TTC549 (cell line): ENCODE measurements around the gene TRAF3.
"Not testable (repeated sequence)": the region's sequence is repeated elsewhere in the genome, so short reads cannot be mapped to it uniquely, and the experiment has no call there.

Experiments used
- FAIRE-seq: peaks from 2 replicates; lab custom pipeline; 2012; peaks lifted over from hg19 to GRCh38; lab: Jason Lieb, UNC

The TRAF3 gene

GRCh38 chr14:102896735-102897134 is 119.5 kb downstream of the TRAF3 start:
- not testable (repeated sequence) for FAIRE-seq

- FAIRE-seq, result no peak
Measured at GRCh38 chr14:102897299-102898027, 120.2 kb downstream of the TRAF3 start.

GRCh38 chr14:102898298-102898697 is 121.0 kb downstream of the TRAF3 start:
- no peak for FAIRE-seq

GRCh38 chr14:102898776-102899515 is 121.7 kb downstream of the TRAF3 start:
- FAIRE-seq, result no peak

GRCh38 chr14:102899516-102899900 is 122.3 kb downstream of the TRAF3 start:
- no peak for FAIRE-seq

GRCh38 chr14:102900631-102901571 is 123.7 kb downstream of the TRAF3 start:
- FAIRE-seq, result no peak

GRCh38 chr14:102901633-102902032 is 124.4 kb downstream of the TRAF3 start:
- FAIRE-seq, result no peak

GRCh38 chr14:102902086-102902485 is 124.8 kb downstream of the TRAF3 start:
- FAIRE-seq, result no peak

GRCh38 chr14:102902523-102903247 is 125.4 kb downstream of the TRAF3 start:
- no peak for FAIRE-seq

- FAIRE-seq, result no peak
Measured at GRCh38 chr14:102903248-102903888, 126.1 kb downstream of the TRAF3 start.

- FAIRE-seq, result no peak
Measured at GRCh38 chr14:102903889-102904512, 126.8 kb downstream of the TRAF3 start.

GRCh38 chr14:102905116-102906108 is 128.2 kb downstream of the TRAF3 start:
- FAIRE-seq, result no peak

- no peak for FAIRE-seq
Measured at GRCh38 chr14:102906616-102907302, 129.5 kb downstream of the TRAF3 start.

- no peak for FAIRE-seq
Measured at GRCh38 chr14:102907303-102907844, 130.1 kb downstream of the TRAF3 start.

GRCh38 chr14:102907980-102908730 is 130.9 kb downstream of the TRAF3 start:
- no peak for FAIRE-seq

GRCh38 chr14:102908766-102909455 is 131.7 kb downstream of the TRAF3 start:
- FAIRE-seq, result no peak

GRCh38 chr14:102909462-102909861 is 132.2 kb downstream of the TRAF3 start:
- no peak for FAIRE-seq
